AG10803 (cell line): Measurements from ENCODE around the gene IFRD2.

Experiments
- DNase-seq: peaks from one replicate; pipeline ENCODE4 v3.0.0; 2010; ENCODE audit warnings: low read depth
- H3K4me3 ChIP-seq: 2 replicates; pipeline ENCODE4 v1.5.1; 2011; ENCODE audit warnings: mild to moderate bottlenecking, low read length, control low read depth
- TF ChIP-seq, protein P1 (sequence below): conservative IDR thresholded peaks from 2 replicates; pipeline ENCODE4 v1.5.1; 2011; ENCODE audit warnings: mild to moderate bottlenecking, low read length, control low read depth, inconsistent platforms

Gene IFRD2

DNA sequence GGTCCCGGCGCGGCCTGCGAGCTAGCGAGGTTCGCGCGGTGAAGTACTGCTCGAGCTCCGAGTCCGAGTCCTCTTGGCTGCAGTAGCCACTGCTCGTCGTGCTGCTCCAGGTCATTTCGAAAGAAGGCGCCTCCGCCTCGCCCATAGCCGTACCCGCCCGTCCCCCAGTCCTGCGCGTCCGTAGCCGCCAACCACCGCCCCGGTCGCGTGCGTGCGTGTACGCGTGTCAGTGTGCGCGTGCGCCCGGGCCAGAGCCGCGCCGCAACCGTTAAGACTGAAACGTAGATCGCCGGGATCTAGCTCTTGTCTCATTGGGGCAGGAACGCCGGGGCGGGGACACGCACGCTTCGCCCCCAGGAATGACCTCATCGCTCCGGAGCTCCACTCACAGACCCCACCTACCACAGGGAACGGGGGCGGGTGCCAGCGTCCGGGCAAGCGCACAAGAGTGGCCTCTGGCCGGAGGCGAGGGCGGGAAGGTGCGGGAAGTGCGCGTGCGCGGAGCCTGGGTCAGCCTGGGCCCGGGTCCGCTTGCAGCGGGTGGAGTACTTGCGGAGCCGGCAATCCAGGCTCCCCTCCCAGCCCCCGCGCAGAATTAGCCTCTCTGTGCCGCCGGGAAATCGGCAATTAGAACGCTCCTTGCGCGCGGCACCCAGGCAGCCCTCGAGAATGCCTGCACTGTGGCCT, 45.1 kb upstream of the IFRD2 start:
- TF ChIP-seq, protein P1, sequence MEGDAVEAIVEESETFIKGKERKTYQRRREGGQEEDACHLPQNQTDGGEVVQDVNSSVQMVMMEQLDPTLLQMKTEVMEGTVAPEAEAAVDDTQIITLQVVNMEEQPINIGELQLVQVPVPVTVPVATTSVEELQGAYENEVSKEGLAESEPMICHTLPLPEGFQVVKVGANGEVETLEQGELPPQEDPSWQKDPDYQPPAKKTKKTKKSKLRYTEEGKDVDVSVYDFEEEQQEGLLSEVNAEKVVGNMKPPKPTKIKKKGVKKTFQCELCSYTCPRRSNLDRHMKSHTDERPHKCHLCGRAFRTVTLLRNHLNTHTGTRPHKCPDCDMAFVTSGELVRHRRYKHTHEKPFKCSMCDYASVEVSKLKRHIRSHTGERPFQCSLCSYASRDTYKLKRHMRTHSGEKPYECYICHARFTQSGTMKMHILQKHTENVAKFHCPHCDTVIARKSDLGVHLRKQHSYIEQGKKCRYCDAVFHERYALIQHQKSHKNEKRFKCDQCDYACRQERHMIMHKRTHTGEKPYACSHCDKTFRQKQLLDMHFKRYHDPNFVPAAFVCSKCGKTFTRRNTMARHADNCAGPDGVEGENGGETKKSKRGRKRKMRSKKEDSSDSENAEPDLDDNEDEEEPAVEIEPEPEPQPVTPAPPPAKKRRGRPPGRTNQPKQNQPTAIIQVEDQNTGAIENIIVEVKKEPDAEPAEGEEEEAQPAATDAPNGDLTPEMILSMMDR, result no peak
- peak; percentile 99 for DNase-seq
- H3K4me3 ChIP-seq, result peak overlapping the region; percentile 94

DNA sequence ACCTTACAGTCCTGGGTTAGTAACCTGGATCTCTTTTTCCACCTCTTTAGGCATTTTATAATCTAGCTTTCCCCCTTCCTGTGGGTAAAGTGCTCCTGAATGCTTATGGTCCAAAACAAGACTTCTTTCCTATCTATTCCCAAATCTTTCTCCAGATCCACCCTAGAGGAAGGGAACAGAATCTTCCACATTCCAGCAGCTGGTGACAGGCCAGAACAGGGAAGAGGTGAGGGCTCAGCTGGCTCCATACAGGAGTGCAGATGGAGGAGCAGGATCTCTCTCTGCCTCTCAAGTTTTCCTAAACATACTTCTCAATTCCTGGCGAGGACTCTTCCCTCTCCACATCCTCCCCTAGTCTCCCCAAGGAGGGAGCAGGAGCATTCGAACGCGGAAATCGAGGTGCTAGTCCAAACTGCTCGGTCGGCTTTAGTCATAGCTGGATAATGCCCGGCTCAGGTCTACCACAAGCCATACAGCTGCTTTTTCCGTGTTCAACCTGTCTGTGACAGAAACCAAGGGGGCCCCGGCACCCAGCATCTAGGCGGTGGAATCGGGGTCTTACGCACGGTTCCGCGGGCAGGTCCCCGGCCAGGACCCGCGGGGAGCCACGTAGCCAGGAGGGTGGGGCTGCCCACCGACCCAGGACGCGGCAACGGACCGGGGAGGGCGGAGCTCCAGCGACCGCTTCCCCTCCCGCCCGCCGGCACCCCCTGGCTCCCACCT, 44.4 kb upstream of the IFRD2 start:
- peak; percentile 25 for DNase-seq
- peak overlapping the region; percentile 94 for H3K4me3 ChIP-seq
- TF ChIP-seq, protein P1, result no peak; the same call in 1 of the 2 replicates

GRCh38 chr3:50334339-50335075, 42.3 kb upstream of the IFRD2 start:
- no peak overlapping the region; the same call in 1 of the 2 replicates for H3K4me3 ChIP-seq

GRCh38 chr3:50333744-50334328, 41.6 kb upstream of the IFRD2 start:
- no peak overlapping the region; the same call in 1 of the 2 replicates for H3K4me3 ChIP-seq
- TF ChIP-seq, protein P1, result no peak
- peak; percentile 74 for DNase-seq

More at GRCh38 chr3:50334339-50335075, 42.3 kb upstream of the IFRD2 start:
- DNase-seq, result no peak
- TF ChIP-seq, protein P1, result no peak

GRCh38 chr3:50331364-50331907, 39.2 kb upstream of the IFRD2 start:
- TF ChIP-seq, protein P1, result no peak
- DNase-seq, result no peak
- H3K4me3 ChIP-seq, result no peak overlapping the region

DNA sequence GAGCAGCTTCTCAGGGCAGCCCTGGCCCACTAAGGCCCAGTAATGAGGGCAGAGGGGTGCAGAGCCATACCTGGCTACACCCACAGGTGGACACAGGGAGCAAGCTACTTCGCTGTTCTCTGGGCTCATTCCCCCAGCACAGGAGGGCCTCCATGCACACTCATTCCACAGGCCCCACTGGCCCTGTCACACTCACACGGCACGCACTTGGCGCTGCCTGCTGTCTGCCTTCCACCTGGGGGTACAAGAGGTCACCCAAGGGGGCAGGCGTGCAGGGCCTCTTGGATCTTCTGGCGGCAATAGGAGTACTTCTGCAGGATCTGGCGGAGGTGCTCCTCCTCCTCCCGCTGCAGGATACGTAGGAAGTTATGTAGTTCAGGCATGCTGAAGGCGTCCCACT, 38.1 kb upstream of the IFRD2 start:
- no peak for DNase-seq
- H3K4me3 ChIP-seq, result no peak overlapping the region
- TF ChIP-seq, protein P1, result no peak
